HG03103 (cell line): ENCODE data around the gene COMMD4.
"Not testable (repeated sequence)": the region's sequence is repeated elsewhere in the genome, so short reads cannot be mapped to it uniquely, and the experiment has no call there.

ENCODE experiments used
- ATAC-seq: cut with Tn5 transposase; IDR thresholded peaks from one replicate; pipeline ENCODE4 v1.9.1; 2021; ENCODE audit warnings: low read depth; ENCODE audit not compliant: unreplicated experiment

The COMMD4 gene

DNA sequence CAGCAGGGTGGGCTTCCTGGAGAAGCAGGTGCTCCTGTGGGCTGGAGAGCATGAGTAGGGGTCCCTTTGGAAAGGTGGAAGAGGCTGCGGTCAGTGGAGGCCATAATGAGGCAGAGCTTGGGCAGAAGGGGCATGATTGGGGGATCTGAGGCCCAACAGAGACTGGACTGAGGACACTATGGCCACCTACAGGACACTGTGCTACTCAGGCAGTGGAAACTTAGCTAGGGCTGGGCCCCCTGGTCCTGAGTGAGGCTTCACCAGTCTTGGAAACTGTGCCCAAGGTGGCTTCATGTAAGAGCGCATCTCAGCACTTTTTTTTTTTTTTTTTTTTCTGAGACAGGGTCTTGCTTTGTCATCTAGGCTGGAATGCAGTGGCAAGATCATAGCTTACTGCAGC lies 6.3 kb upstream of the COMMD4 start:
- ATAC-seq: no peak

GRCh38 chr15:75332093-75332492 lies 3.8 kb upstream of the COMMD4 start:
- not testable (repeated sequence) for ATAC-seq

- not testable (repeated sequence) for ATAC-seq
Measured at GRCh38 chr15:75333654-75334419, 2.0 kb upstream of the COMMD4 start.

GRCh38 chr15:75335313-75335704 lies 554 bp upstream of the COMMD4 start:
- ATAC-seq: no peak

DNA sequence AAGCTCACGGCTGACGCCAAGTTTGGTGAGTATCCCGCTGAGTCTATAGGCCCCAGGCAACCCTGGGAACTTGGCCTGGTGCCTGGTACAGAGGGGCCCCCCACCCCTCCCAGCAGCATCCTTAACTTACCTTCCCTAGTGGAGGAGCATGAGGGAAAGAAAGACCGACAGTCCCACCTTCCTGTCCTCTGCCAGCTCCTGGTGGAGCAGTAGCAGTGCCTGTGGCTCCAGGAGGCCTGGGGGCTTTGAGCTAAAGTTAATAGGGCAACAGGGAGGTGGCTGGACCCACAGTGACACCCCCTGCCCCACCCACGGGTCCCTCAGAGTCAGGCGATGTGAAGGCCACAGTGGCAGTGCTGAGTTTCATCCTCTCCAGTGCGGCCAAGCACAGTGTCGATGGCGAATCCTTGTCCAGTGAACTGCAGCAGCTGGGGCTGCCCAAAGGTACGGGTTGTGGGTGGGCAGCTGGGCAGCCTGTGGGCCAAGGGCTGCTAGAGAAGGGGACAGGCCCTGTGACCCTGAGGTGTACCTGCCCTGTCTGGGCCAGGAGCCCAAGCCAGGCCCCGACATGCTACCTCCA lies 2.9 kb downstream of the COMMD4 start:
- ATAC-seq: no peak

- no peak for ATAC-seq
Measured at GRCh38 chr15:75339531-75340240, 3.8 kb downstream of the COMMD4 start.

DNA sequence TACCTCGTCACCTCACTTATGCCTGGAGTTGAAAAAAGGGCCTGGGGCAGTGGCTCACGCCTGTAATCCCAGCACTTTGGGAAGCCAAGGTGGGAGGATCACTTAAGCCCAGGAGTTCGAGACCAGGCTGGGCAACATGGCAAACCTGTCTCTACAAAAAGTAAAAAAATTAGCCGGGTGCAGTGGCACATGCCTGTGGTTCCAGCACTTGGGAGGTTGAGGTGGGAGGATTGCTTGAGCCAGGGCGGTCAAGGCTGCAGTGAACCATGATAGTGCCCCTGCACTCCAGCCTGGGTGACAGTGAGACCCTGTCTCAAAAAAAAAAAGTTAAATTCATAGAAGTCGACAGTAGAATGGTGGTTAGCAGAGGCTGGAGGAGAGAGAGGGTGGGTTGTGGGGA lies 6.4 kb downstream of the COMMD4 start:
- no peak for ATAC-seq

DNA sequence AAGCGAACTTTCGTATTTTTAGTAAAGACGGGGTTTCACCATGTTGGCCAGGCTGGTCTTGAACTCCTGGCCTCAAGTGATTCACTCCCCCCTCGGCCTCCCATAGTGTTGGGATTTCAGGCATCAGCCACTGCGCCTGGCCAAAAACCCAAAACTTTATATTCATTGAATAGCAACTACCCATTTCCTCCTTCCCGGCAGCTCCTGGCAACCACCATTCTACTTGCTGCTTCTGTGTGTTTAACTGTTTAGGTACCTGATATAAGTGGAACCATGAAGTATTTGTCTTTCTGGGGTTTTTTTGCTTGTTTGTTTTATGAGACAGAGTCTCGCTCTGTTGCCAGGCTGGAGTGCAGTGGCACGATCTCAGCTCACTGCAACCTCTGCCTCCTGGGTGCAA lies 8.1 kb downstream of the COMMD4 start:
- ATAC-seq: not testable (repeated sequence)

- peak; percentile 18 for ATAC-seq
Measured at GRCh38 chr15:75346796-75347221, 10.9 kb downstream of the COMMD4 start, which contains the start of gene NEIL1. Gene NEIL1, plus strand, starts transcription at chr15:75347039. Its CDS starts 1,867 bp downstream, at chr15:75348906.

DNA sequence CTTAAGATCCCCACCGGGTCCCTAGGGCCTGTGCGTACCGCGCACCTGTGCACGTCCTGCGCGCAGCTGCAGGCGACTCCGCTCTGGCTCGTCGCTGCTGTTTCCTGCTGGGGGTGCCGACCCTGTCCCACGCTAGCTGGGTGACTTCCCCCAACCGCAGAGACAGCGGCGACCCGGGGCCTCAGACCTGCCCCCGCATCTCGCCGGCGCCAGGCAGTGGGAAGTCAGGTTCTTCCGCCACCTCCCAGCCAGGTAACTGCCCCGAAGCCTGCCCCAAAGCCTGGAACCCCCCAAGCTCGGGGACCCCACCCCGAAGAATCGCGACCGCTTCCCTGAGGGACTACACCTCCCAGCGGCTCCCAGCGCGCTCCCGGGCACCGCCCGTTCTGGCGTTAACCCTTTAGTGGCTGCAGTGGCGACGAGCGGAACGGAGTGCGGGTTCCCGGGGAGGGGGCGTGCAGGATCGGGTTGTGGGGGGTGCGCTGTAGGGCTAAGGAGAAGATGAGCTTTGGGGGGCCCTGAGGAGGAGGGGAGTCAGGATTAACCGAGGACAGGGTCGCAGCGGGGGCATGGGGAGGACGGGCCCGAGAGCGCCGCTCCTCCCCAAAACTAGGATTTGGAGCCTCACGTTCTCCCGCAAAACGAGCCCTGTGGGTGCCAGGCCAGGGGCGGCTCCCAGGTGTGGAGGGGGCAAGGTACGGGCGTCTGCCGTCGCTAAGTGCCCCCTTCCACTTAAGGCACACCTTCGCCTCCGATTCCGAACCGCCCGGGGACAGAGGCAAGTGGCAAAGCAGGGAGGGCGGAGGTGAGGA lies 11.6 kb downstream of the COMMD4 start:
- ATAC-seq: peak; percentile 51

- no peak for ATAC-seq
Measured at GRCh38 chr15:75348034-75348561, 12.2 kb downstream of the COMMD4 start.

- ATAC-seq: no peak
Measured at GRCh38 chr15:75348562-75349350, 12.9 kb downstream of the COMMD4 start.

DNA sequence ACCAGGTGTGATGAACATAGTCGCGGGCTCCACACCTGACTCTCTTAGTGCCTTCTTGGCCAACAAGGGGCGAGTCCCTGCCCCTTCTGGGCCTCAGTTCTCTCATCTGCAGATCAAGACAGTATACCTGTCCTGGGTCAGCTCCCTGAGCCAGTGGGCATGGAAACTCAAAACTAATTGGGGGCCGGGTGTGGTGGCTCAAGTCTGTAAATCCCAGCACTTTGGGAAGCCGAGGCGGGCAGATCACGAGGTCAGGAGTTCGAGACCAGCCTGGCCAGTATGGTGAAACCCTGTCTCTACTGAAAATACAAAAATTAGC lies 13.4 kb downstream of the COMMD4 start:
- ATAC-seq: not testable (repeated sequence)

- no peak for ATAC-seq
Measured at GRCh38 chr15:75349851-75350588, 14.2 kb downstream of the COMMD4 start.

DNA sequence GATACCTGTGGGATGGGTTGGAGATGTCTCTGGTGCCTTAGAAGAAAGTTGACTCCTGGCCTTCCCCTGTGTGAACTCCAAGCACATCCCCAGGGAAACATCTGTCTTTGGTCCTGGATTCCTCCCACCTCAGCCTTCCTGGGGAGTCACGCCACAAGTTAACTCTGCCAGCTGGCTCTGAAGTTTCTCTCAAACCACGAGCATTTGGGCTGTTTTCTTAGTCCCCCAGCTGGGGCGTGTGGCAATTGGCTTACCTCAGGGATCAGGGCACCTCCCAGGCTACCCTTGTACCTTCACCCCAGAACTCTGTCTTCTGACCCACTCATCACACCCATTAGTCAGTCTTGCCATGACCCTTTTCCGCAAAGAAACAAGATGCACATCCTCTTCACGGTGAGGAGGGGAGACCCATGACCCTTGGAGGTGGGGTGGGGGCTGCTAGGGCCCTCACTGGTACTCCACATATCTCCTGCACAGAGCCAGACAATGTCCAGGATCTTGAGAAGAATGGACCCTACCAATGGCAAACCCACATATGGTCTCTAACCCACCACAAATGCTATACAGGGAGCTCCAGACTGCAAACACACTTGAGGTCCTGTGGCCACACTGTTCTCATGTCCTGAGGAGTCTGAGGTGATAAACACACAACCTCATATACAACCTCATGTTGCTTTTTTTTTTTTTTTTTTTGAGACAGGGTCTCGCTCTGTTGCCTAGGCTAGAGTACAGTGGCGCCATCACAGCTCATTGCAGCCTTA lies 14.9 kb downstream of the COMMD4 start:
- no peak for ATAC-seq

DNA sequence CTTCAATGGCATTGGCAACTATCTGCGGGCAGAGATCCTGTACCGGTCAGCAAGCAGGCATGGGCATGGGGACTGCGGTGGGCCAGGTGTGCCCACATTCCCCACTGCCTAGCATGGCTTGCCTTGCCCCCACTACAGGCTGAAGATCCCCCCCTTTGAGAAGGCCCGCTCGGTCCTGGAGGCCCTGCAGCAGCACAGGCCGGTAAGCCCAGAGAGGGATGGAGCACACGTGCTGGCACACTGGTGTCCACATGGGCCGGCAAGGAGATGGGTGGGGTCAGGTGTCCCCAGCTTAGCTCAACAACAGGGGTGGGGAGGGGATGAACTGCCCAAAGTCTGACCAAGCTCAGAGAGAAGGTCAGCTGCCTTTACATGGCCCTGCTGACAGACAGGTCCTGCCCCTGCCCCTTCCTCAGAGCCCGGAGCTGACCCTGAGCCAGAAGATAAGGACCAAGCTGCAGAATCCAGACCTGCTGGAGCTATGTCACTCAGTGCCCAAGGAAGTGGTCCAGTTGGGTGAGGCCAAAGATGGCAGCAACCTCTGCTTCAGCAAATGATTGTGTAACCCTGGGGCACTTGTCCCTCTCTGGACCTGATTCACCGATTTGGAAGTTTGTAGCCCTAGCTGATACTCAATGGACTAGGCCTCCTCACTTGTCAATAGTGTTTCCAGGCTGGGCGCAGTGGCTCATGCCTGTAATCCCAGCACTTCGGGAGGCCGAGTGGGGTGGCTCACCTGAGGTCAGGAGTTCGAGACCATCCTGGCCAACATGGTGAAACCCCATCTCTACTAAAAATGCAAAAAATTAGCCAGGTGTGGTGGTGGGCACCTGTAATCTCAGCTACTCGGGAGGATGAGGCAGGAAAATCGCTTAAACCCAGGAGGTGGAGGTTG lies 16.6 kb downstream of the COMMD4 start:
- ATAC-seq: no peak

- ATAC-seq: no peak
Measured at GRCh38 chr15:75353604-75354003, 17.7 kb downstream of the COMMD4 start.
